OCI-LY1 (cell line): ENCODE results near the gene BMPR1B.

ENCODE experiments used
- H2AFZ ChIP-seq: fragments of 200-600 bp; sonication (generic), shearing (Covaris generic); 2 replicates; pipeline ENCODE4 v1.6.0; 2014; ENCODE audit warnings: antibody characterized with exemption, mild to moderate bottlenecking, low read length
- H3F3A ChIP-seq: fragments of 200-600 bp; sonication (generic), shearing (Covaris generic); 2 replicates; pipeline ENCODE4 v1.6.0; 2014; ENCODE audit warnings: mild to moderate bottlenecking, antibody characterized with exemption, low read length, moderate library complexity; ENCODE audit not compliant: insufficient read depth
- H3K27ac ChIP-seq: fragments of 200-600 bp; sonication (generic); 2 replicates; pipeline ENCODE4 v1.5.1; 2014; ENCODE audit warnings: low read length, mixed run types, mild to moderate bottlenecking, low read depth; ENCODE audit not compliant: poor library complexity, severe bottlenecking
- H3K27me3 ChIP-seq: fragments of 200-600 bp; sonication (generic); 2 replicates; pipeline ENCODE4 v1.6.0; 2014; ENCODE audit warnings: antibody characterized with exemption, mild to moderate bottlenecking, low read length, moderate library complexity; ENCODE audit not compliant: insufficient read depth
- H3K36me3 ChIP-seq: fragments of 200-600 bp; sonication (generic); 2 replicates; pipeline ENCODE4 v1.6.1; 2014; ENCODE audit warnings: mild to moderate bottlenecking, antibody characterized with exemption, low read length, moderate library complexity, mixed read lengths; ENCODE audit not compliant: insufficient read depth
- H3K4me1 ChIP-seq: fragments of 200-600 bp; sonication (generic); 2 replicates; pipeline ENCODE4 v1.5.1; 2014; ENCODE audit warnings: mild to moderate bottlenecking, low read length, moderate library complexity; ENCODE audit not compliant: insufficient read depth, severe bottlenecking
- H3K4me2 ChIP-seq: fragments of 200-600 bp; sonication (generic), shearing (Covaris generic); 2 replicates; pipeline ENCODE4 v1.6.1; 2014; ENCODE audit warnings: low read length
- H3K4me3 ChIP-seq: fragments of 200-600 bp; sonication (generic); 2 replicates; pipeline ENCODE4 v1.5.1; 2014; ENCODE audit warnings: low read length, low read depth, mild to moderate bottlenecking, mixed read lengths; ENCODE audit not compliant: poor library complexity, severe bottlenecking
- H3K79me2 ChIP-seq: fragments of 200-600 bp; shearing (Covaris generic); 2 replicates; pipeline ENCODE4 v1.6.1; 2016; ENCODE audit warnings: mixed run types, low read length, mixed read lengths; ENCODE audit not compliant: insufficient read depth
- H3K9ac ChIP-seq: fragments of 200-600 bp; sonication (generic), shearing (Covaris generic); 2 replicates; pipeline ENCODE4 v1.6.1; 2014; ENCODE audit warnings: mild to moderate bottlenecking, low read length, mixed read lengths
- H3K9me2 ChIP-seq: fragments of 200-600 bp; sonication (generic), shearing (Covaris generic); 2 replicates; pipeline ENCODE4 v1.6.1; 2014; ENCODE audit warnings: low read depth, mild to moderate bottlenecking, low read length, mixed read lengths
- H3K9me3 ChIP-seq: fragments of 200-600 bp; shearing (Covaris generic); 2 replicates; pipeline ENCODE4 v1.6.1; 2014; ENCODE audit warnings: low read length, mixed read lengths
- H4K20me1 ChIP-seq: fragments of 200-600 bp; sonication (generic), shearing (Covaris generic); 2 replicates; pipeline ENCODE4 v1.6.0; 2016; ENCODE audit warnings: mild to moderate bottlenecking, low read length; ENCODE audit not compliant: insufficient read depth
- EZH2 ChIP-seq: fragments of 200-600 bp; sonication (generic), shearing (Covaris generic); IDR thresholded peaks from 2 replicates; pipeline ENCODE4 v1.8.0; 2017; ENCODE audit warnings: borderline replicate concordance, mixed run types, mild to moderate bottlenecking, antibody characterized with exemption, low read length, moderate library complexity, mixed read lengths
- TF ChIP-seq, protein P1 (sequence below): fragments of 200-600 bp; sonication (generic), shearing (Covaris generic); IDR thresholded peaks from 2 replicates; pipeline ENCODE4 v1.5.1; 2017; ENCODE audit warnings: mild to moderate bottlenecking, antibody characterized with exemption, low read length, moderate library complexity, mixed read lengths

BMPR1B gene

DNA sequence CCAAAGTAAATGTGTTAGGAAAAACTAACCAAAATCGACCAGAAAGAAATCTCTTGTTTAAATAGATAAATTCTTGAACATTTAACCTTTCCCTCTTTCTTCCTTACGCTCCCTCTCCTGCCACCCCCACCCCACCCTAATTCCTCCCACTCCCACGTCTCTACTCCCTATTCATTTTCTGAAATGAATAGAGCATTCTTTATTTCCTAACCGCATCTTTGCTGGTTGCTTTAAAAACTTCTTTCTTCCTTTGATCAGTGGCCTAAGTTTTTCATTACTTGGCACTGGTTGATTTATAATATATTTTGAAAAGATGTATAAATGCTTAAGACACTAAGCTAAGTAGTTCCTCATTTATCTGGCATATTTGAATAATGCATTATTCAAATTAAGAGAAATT, 33.9 kb downstream of the BMPR1B start:
- Histone ChIP-seq H3K79me2 (no peaks in the 10 kb centered on the region), H3K4me2 (no peak overlapping the region), H3K4me1 (no peaks in the 10 kb centered on the region), H2AFZ (no peak overlapping the region), H3K27me3 (no peaks in the 10 kb centered on the region), H4K20me1 (no peaks in the 10 kb centered on the region), H3K4me3 (no peak overlapping the region), H3K27ac (no peak overlapping the region), H3K9me3 (no peaks in the 10 kb centered on the region), H3F3A (no peaks in the 10 kb centered on the region), H3K9me2 (no peaks in the 10 kb centered on the region), H3K36me3 (no peaks in the 10 kb centered on the region), H3K9ac (no peak overlapping the region)
- TF ChIP-seq EZH2: no peak
- TF ChIP-seq, protein P1, sequence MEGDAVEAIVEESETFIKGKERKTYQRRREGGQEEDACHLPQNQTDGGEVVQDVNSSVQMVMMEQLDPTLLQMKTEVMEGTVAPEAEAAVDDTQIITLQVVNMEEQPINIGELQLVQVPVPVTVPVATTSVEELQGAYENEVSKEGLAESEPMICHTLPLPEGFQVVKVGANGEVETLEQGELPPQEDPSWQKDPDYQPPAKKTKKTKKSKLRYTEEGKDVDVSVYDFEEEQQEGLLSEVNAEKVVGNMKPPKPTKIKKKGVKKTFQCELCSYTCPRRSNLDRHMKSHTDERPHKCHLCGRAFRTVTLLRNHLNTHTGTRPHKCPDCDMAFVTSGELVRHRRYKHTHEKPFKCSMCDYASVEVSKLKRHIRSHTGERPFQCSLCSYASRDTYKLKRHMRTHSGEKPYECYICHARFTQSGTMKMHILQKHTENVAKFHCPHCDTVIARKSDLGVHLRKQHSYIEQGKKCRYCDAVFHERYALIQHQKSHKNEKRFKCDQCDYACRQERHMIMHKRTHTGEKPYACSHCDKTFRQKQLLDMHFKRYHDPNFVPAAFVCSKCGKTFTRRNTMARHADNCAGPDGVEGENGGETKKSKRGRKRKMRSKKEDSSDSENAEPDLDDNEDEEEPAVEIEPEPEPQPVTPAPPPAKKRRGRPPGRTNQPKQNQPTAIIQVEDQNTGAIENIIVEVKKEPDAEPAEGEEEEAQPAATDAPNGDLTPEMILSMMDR: no peak

DNA sequence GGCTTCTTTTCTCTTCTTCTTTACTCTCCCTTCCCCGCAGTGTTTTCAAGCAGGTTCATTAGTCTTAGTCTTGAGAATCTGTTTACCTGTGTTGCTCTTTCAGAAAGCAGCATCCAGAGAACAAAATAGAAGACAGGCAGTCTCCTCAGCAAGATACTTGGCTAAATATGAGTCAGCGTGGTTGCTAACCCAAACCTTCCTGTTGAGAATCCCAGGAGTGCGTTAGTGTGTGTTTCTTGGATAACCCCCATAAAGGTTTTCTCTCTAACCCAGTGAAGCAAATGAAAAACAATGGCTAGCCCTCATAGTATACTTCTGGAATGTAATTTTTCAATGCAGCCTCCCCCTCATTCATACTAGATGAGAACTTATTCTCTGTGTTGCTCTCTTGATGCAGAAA, 41.1 kb downstream of the BMPR1B start:
- H3K9me2 ChIP-seq: no peaks in the 10 kb centered on the region
- H3K9me3 ChIP-seq: no peaks in the 10 kb centered on the region
- no peaks in the 10 kb centered on the region for H3F3A ChIP-seq
- H3K4me1 ChIP-seq: no peaks in the 10 kb centered on the region
- H3K4me2 ChIP-seq: no peak overlapping the region
- no peak overlapping the region for H3K27ac ChIP-seq
- H3K79me2 ChIP-seq: no peaks in the 10 kb centered on the region
- no peak overlapping the region for H3K4me3 ChIP-seq
- TF ChIP-seq, protein P1: no peak
- no peak for TF ChIP-seq EZH2
- no peaks in the 10 kb centered on the region for H3K27me3 ChIP-seq
- H3K9ac ChIP-seq: no peak overlapping the region
- H3K36me3 ChIP-seq: no peaks in the 10 kb centered on the region
- H2AFZ ChIP-seq: no peak overlapping the region
- H4K20me1 ChIP-seq: no peaks in the 10 kb centered on the region

DNA sequence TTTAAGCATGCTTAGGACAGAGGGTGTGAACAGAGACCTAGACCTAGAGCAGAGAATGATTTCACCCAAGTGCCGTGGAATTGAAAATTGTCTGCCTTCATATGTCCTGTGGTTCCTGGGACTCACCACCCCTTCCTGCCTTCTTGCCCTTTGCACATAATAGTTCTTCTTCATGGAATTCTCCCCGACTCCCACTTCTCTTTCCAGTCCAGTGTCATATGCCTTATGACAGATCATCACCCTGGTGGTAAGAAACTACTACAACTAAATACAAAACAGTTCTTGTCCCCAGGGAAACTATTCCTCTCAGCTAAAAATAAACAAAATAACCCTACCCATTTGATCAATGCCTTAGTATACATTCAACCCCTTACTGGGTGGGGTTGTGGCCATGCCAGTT, 43.3 kb downstream of the BMPR1B start:
- H2AFZ ChIP-seq: no peak overlapping the region
- no peaks in the 10 kb centered on the region for H3K4me1 ChIP-seq
- no peak overlapping the region for H3K4me2 ChIP-seq
- no peaks in the 10 kb centered on the region for H3K9me3 ChIP-seq
- H3F3A ChIP-seq: no peaks in the 10 kb centered on the region
- no peaks in the 10 kb centered on the region for H4K20me1 ChIP-seq
- no peak overlapping the region for H3K9ac ChIP-seq
- H3K79me2 ChIP-seq: no peaks in the 10 kb centered on the region
- no peak overlapping the region for H3K4me3 ChIP-seq
- TF ChIP-seq, protein P1: no peak
- no peak for TF ChIP-seq EZH2
- H3K27ac ChIP-seq: no peak overlapping the region
- no peaks in the 10 kb centered on the region for H3K36me3 ChIP-seq
- no peaks in the 10 kb centered on the region for H3K9me2 ChIP-seq
- no peaks in the 10 kb centered on the region for H3K27me3 ChIP-seq
